CD4-positive, alpha-beta T cell treated with Interleukin-4 for 1 hour (primary cell): ENCODE data around the gene KRTAP4-7.
"Not testable (repeated sequence)": the region's sequence is repeated elsewhere in the genome, so short reads cannot be mapped to it uniquely, and the experiment has no call there.

Experiments
- DNase-seq, 2 donors: peaks; one replicate each; pipeline ENCODE4 v3.0.0-alpha.2; 2020 to 2022

KRTAP4-7 gene

DNA sequence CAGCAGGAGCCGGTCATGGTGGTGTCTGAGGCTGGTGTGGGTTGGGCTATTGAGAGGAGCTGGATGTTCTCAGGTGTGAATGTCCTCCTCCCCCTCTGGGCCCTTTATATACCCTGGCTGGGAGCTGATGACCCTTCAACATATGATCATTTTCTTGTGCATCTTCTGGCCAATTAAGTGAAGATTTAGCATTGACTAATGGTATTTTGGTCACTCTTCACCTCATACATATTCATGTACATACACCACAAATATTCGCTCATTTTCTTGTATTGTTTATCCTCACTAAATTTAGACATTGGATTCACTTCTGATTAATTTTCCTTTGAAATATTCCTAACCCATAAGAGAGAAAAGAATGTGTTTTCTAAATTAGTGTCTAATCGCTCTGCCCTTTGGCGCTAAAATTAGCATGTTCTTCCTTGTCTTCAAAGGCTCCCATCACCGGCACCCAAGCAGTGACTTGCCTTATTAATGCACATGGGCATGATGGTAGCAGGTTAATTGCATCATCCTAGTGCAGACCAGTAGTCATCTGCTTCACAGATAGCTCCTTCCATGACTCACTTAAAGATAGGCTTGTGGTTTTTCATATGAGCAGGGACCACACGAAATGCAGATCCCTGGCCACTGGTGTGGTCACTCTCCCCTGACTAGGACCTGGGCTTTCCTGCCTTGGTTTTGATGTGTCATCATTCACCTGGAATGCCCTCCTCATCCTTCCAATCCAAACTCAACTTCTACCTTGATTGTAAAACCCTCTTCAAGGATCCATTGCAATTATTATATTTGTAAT, 17.9 kb upstream of the KRTAP4-7 start, which contains the start of gene KRTAP2-4:
Gene KRTAP2-4, minus strand, starts transcription at position 51 of the 796 bp plus-strand sequence. Its CDS starts 34 bp downstream, at position 17.
- DNase-seq, result no peak

DNA sequence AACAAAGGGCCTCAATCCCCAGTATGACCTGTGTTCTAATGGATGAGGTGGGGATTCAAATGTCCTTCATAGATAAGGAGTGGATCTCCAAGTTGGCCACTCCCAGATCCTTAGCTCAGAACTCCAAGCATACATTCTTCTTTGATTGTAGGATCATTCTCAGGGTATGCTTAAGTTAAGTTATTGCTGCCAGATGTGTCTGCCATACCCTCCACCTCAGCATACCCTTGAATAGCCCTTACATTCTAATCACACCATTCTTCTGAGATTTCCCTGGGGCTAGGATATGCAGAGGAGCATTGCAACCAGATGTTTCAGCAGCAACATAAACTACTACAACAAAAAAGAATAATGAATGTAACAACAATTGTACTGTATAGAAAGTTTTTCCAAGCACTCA, 16.7 kb upstream of the KRTAP4-7 start:
- DNase-seq, result no peak

DNA sequence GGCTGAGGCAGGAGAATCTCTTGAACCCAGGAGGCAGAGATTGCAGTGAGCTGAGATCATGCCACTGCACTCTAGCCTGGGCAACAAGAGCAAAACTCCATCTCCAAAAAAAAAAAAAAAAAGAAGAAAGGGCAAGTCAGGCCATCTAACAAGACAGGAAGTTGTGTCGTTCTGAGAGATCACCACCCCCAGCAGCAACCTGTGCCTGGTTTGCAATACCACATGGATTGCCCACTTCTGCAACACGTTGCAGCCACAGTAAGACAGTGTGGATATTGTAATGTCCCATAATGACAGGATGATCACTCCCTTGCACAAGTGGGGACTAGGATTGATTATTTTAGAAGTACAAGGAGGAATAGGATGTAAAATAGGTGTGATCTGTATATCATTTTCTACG, 14.9 kb upstream of the KRTAP4-7 start:
- no peak for DNase-seq

DNA sequence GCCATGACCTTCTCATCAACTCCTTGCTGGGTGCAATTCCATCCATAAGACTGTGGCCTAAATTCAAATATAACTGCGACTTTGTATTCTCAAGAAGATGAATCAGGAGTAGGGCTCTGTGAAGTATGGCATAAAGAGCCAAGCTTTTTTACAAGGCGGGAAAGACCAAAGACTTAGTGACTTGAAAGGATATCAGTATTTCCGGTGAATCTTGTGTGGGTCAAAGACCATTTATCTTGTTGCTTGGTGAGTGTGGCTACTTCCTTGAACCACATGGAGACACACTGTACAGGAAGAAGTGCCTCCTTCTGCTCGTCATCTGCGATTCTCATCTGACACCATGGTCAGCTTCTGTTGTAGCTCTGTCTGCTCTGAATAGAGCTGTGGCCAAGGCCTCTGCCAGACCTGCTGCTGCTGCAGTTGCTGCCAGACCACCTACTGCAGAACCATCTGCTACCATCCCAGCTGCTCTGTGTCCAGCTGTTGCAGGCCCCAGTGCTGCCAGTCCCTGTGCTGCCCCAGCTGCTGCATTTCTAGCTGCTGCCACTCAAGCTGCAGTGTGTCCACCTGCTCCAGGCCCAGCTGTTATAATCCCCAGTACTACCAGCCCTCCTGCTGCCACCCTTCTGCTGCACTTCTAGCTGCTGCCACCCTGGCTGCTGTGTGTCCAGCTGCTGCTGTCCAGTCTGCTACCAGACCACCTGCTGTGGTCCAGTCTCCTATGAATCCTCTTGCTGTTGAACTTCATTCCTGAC, 12.2 kb upstream of the KRTAP4-7 start:
- DNase-seq, result no peak

DNA sequence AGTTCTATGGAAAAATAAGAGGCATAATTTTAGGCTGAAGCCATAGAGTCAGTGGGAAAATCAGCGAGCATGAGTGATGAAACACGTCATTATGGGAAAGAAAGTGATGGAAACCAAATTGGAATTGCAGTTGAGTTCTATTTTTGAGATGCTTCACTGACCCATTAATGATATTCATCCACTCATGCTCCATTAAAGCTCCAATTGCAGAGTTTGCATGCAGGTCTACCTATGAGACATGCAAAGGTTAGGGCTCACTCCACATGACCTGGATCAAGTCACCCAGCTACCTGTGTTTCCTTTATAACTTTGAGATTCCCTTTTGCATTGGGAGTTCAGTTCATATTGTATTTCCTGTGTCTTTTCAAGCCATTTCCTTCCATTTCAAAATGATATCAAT, 10.3 kb upstream of the KRTAP4-7 start:
- DNase-seq, result no peak

DNA sequence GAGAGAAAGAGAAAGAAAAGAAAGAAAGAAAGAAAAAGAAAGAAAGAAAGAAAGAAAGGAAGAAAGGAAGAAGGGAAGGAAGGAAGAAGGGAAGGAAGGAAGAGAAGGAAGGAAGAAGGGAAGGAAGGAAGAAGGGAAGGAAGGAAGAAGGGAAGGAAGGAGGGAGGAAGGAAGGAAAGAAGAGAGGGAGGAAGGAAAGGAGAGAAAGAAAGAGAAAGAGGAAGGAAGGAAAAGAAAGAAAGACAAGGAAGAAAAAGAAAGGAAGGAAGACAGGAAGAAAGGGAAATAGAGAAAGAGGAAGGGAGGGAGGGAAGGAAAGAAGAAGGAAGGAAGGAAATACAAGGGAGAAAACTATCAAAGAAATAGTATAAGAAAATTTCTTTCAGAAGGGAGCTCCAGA, 7.2 kb upstream of the KRTAP4-7 start:
- DNase-seq, result no peak

DNA sequence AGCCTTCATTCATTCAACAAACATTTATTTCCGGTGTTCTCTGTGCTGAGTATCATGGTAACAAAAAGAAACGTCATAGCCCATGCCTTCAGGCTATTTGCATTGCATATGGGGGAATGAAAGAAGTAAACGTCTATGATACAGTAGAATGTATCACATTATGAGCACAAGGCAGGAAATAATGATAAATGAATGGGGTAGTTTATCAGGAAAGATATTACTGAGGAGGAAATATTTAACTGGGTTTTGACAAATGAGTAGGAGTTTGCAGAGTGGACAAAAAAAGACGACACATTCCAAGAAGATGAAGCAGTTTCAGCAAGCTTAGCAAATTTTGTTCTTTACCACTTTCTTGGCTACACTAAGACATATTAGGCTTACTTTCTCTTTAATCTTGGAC, 1.3 kb upstream of the KRTAP4-7 start:
- DNase-seq, result no peak

DNA sequence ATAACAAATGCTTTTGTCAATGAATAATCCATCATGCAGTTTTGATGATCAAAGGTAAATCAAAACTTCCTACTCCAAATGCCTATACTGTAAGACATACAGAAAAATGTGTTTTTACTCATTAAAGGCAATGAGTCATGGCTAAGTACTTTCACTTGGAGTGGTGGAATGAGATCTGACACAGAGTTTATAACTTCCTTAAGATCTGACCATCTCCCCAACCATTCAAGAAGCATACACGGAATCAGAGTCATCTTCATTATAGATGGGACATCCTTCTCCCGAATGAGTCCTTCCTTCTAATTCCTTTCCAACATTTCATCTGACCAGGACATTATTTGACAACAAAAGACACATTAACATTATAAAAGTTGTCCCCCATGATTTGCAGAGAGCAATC, 523 bp upstream of the KRTAP4-7 start:
- not testable (repeated sequence) for DNase-seq

DNA sequence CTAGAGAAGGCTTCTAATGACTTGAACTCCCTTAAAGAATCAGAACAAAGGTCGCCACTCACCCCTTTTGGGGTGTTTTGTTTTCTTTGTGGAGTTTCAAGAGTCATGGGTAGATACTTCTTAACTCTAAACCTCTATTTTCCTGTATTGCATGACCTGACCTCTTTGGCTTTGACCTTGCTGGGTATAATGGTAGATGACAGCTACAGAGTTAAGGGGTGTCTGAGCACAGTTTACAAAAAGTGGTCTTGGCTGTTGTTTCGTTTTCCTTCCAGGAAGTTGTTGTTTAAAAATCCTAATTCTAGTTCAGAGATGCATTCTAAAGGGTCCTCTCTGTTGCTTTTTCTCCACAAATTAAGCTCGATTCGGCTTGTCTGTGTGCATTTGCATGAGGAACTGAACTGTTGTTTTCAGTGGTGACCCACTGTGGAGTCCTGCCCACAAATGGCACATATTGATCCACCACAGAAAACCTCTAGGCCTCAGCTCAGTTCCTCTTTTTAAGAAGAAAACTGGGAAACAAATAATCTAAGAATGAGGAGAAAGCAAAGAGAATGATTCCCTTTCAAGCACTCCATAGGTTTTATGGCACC, 4.9 kb downstream of the KRTAP4-7 start:
- DNase-seq, result not testable (repeated sequence)

DNA sequence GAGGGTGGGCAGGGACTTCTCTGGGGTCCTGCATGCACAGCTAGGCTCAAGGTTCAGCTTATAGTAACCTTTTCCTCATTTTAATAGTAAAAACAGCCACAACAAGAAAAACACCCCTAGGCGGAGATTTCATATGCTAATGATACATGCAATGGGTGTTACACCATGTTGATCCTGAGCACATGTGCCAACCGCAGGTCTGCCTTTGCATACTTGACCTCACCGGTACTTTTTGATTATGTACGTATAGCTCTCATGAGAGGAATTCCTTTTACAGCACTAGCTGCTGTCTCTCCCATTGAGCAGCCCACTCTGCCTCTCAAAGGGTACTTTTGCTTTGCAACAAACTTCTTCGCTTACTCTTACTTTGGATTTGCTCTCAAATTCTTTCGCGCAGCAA, 12.1 kb downstream of the KRTAP4-7 start:
- DNase-seq, result no peak

DNA sequence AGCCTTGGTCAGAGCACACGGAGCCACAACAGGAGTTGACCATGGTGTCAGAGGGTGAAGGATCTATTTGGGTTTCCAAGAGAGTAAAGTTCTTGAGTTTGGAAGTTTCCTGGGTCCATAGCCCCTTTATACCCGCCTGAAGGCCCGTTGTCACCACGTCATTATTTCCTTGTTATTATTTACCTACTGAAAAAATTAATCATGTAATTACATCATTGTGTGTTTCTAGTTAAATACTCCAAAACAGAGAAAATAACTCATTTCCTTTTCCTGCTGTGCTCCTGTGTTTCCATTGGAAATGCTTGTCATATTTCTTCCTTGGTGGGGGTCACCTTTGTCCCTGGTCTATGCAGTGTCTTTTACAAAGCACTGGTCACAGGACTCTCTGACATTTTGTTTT, 14.1 kb downstream of the KRTAP4-7 start, which contains the start of gene KRTAP4-8:
Gene KRTAP4-8, minus strand, starts transcription at position 101 of the 400 bp plus-strand sequence. Its CDS starts 58 bp downstream, at position 43.
- DNase-seq, result no peak

DNA sequence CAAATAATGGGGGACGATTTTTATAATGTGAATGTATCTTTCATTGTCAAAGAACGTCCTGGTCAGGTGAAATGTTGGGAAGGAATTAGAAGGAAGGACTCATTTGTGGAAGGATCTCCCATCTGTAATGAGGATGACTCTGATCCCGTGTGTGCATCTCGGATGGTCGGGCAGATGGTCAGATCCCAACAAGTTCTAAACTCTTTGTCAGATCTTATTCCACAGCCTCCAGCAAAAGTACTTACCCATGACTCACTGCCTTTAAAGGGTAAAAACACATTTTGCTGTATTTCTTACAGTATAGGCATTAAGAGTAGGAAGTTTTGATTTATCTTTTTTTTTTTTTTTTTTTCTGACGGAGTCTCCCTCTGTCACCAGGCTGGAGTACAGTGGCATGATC, 14.5 kb downstream of the KRTAP4-7 start:
- no peak for DNase-seq

DNA sequence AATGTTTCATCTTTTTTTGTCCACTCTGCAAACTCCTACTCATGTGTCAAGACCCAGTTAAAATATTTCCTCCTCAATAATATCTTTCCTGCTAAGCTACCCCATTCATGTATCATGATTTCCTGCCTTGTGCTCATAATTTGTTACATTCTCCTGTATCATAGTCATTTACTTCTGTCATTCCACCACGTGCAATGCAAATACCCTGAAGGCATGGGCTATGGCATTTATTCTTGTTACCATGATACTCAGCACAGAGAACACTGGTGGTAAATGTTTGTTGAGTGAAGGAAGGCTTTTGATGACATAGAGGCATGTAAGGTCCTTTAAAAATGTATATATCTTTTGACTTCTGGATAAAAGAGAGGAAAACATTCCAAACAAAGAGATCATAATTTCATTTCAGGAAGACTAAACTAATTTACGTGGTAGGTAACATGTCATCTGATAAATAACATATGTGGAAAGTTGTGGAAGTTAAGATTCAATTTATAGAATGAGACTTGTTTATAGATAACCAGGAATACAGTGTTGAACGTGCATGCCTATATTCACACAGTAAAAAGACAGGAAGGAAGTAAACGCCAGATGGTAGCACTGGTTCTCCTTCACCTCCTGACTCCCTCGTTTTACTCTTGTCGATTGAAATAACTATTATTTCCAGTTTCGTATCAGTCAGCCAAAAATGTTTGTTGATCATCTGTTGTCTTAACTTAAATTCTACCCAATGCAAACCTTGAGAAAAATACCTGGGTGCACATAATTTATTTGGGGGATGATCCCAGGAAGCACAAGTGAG, 15.9 kb downstream of the KRTAP4-7 start:
- not testable (repeated sequence) for DNase-seq

DNA sequence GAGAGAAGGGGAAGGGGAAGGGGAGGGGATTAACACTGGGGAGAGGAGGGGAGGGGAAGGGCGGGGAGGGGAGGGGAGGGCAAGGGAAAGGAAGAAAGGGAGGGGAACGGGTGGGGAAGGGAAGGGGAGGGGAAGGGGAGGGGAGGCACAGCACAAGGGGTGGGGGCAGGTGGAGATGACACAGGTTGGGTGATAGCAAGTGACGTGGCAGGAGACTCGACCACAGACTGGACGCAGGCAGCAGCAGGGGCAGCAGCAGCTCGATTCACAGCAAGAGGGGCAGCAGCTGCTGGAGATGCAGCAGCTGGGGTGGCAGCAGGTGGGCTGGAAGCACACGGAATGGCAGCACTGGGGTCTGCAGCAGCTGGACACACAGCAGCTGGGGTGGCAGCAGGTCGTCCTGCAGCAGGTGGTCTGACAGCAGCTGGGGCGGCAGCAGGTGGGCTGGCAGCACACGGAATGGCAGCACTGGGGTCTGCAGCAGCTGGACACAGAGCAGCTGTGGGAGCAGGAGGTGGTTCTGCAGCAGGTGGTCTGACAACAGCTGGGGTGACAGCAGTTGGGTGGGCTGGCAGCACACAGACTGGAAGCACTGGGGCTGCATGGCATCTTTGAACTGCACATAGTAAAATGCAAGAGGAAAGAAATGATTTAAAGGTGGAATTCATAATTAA, 17.8 kb downstream of the KRTAP4-7 start, which contains the start of gene KRTAP4-16:
Gene KRTAP4-16, minus strand, starts transcription at position 624 of the 674 bp plus-strand sequence. Its CDS starts 0 bp downstream, at position 624.
- DNase-seq, result no peak

DNA sequence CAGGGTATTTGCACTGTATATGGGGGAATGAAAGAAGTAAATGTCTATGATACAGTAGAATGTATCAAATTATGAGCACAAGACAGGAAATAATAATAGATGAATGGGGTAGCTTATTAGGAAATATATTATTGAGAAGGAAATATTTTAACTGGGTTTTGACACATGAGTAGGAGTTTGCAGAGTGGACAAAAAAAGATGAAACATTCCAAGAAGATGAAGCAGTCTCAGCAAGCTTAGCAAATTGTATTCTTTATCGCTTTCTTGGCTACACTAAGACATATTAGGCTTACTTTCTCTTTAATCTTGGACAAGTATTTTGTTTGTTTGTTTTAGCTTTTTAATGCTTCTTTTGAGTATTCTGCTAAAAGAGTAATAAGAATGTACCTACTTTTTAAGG, 19.9 kb downstream of the KRTAP4-7 start:
- DNase-seq, result no peak

DNA sequence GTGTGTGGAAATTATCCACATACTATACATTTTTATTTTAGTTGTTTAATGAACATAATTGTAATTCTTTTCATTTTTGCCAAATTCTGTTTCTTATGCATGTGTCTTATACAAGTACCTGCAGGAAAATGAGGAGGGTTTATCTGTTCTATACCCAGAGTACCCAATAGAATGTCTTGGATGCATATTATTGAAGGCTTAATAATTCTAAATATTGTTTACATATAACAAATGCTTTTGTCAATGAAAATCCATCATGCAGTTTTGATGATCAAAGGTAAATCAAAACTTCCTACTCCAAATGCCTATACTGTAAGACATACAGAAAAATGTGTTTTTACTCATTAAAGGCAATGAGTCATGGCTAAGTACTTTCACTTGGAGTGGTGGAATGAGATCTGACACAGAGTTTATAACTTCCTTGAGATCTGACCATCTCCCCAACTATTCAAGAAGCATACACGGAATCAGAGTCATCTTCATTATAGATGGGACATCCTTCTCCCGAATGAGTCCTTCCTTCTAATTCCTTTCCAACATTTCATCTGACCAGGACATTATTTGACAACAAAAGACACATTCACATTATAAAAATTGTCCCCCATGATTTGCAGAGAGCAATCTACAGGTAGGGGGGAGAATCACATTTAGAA, 20.6 kb downstream of the KRTAP4-7 start:
- not testable (repeated sequence) for DNase-seq

DNA sequence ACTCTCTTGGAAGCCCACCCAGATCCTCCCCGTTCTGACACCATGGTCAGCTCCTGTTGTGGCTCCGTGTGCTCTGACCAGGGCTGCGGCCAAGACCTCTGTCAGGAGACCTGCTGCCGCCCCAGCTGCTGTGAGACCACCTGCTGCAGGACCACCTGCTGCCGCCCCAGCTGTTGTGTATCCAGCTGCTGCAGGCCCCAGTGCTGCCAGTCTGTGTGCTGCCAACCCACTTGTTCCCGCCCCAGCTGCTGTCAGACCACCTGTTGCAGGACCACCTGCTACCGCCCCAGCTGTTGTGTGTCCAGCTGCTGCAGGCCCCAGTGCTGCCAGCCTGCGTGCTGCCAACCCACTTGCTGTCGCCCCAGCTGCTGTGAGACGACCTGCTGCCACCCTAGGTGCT, 21.4 kb downstream of the KRTAP4-7 start, which contains the start of gene KRTAP4-9:
Gene KRTAP4-9, plus strand, starts transcription at position 43 of the 400 bp plus-strand sequence. Its CDS starts 0 bp downstream, at position 43.
- DNase-seq, result not testable (repeated sequence)

DNA sequence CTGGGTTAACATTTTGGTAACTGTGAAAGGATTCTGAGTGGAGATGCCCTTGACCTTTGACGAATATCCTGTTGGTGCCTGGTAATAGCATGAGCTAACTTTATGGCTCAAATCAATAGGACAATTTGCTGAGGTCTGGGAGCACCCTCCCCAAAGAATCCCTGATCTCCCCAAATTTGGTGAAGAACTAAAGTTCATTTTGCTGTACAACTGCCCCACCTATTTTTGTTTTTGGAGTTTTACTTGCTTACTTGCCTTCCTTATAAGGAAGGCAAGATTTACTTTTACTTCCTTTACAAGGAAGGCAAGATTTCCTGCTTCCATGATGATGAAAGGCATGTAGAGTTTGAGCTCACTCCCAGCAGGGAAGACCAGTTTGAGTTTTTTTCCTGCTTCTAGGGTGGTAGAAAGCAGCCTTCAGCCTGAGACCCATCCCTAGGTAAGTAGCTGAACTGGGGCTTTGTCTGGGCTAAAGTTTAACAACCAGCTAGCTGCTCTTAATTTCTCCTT, 24.0 kb downstream of the KRTAP4-7 start:
- no peak for DNase-seq

DNA sequence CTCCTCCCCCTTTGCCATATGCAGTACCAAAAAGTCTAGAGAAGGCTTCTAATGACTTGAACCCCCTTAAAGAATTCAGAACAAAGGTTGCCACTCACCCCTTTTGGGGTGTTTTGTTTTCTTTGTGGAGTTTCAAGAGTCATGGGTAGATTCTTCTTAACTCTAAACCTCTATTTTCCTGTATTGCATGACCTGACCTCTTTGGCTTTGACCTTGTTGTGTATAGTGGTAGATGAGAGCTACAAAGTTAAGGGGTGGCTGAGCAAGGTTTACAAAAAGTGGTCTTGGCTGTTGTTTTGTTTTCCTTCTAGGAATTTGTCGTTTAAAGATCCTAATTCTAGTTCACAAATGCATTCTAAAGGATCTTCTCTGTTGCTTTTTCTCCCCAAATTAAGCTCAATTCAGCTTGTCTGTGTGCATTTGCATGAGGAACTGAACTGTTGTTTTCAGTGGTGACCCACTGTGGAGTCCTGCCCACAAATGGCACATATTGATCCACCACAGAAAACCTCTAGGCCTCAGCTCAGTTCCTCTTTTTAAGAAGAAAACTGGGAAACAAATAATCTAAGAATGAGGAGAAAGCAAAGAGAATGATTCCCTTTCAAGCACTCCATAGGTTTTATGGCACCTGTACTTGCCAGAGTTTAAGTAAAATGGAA, 24.9 kb downstream of the KRTAP4-7 start:
- not testable (repeated sequence) for DNase-seq

DNA sequence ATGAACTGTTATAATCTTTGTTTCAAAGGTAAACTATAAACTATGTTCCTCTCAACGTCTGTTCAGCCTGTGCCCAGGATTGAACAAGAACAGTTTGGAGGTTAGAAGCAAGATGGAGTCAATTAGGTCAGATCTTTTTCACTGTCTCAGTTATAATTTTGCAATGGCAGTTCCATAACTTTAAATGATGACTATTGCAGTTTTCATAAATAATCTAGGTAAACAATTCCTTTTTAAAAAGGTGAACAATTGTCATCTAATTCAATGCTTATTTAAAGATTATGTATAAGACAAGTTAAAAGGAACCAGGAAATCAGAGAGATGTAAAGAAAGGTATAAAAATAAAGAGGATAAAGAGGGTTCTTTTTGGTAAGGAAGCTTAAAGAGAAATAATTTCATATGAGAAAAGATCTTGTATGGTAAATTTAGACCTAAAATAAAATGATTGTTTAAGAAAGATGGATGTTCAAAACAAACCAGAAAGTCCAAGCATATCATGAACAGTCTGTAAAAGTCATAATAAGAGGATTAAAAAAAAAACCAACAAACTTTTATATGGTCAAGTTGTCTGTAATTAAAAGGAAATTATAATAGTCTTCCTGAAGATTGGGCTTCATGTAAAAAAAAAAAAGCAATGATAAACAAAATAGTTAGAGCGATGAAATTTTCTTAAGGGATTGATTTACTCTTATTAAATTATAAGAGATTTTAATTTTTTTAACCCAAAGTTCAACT, 27.4 kb downstream of the KRTAP4-7 start:
- DNase-seq, result no peak
